ENCODE results near the gene CHST10. TPM values are rescaled to one million over a fixed set of nuclear protein-coding genes. Genes with fewer than 3 reads are reported as not detected.
A peak's percentile ranks its signal among the peaks of the same experiment; 100 is the strongest.

CHST10 gene
- total and polyA plus RNA-seq, 10 of the 15 experiments (the other 5 are each of a cell fraction or from before 2014, with no cell fraction given) = 2.0 to 22.5 (median 15.7) TPM

GRCh38 chr2:100383306-100383705 is 34.2 kb downstream of the CHST10 start (continued):
- no peak for TF ChIP-seq NFYA (IDR thresholded peaks at IDR 0.05; ENCODE audit: borderline replicate concordance, low read depth, low read length)
- no peak for TF ChIP-seq HDGF (IDR thresholded peaks at IDR 0.05)

GRCh38 chr2:100381240-100381639 is 36.2 kb downstream of the CHST10 start:
- Histone ChIP-seq H3K36me3 (ENCODE audit: control insufficient read depth in 2 of 2, insufficient read depth in 2 of 2, low read length in 1 of 2) (no peaks in the 10 kb centered on the region), H3K4me1 (ENCODE audit: control insufficient read depth, insufficient read depth, low read length) (no peaks in the 10 kb centered on the region; the same call in 1 of the 2 replicates), H3K4me2 (ENCODE audit: control insufficient read depth, insufficient read depth) (0 out of 2 replicates have a peak overlapping the region, but pooled peaks have one; percentile 13), H3K4me3 (no peak overlapping the region), H3K9me3 (replicated peaks; ENCODE audit: control insufficient read depth, insufficient read depth, low read length) (no peaks in the 10 kb centered on the region), H2AFZ (ENCODE audit: control insufficient read depth, low read depth, low read length) (peak overlapping the region; percentile 23; the same call in 1 of the 2 replicates), H4K20me1 (ENCODE audit: control insufficient read depth, insufficient read depth) (no peaks in the 10 kb centered on the region), H3K9ac (ENCODE audit: control insufficient read depth, insufficient read depth, low read length) (no peak overlapping the region), H3K27me3 (replicated peaks in 1 of 2; ENCODE audit: control insufficient read depth in 2 of 2, insufficient read depth in 2 of 2, low read length in 1 of 2) (no peaks in the 10 kb centered on the region; a peak in 1 of 4 replicates), H3K27ac (ENCODE audit: control insufficient read depth, insufficient read depth) (no peak overlapping the region), H3K79me2 (ENCODE audit: control insufficient read depth, insufficient read depth, low read length) (no peaks in the 10 kb centered on the region)
- ATAC-seq (peak; percentile 97), DNase-seq (ENCODE audit: low read depth, low spot score) (peak; percentile 60), FAIRE-seq (no peak)
- SMC1A ChIA-PET (ENCODE audit: uncharacterized antibody, unreplicated experiment) = interaction anchor here (0.7 to 6.0 kb wide), 19 partner anchors 10 to 822 kb away, joined by 3 to 89 read pairs (median 4); no protein-coding TSS in a partner anchor
- intact Hi-C loops (cut with micrococcal nuclease; ENCODE audit: unreplicated experiment) = loop anchor here (1.0 to 5.0 kb wide), 2 partner anchors 118 to 824 kb away; no protein-coding TSS in a partner anchor
- WGBS (ENCODE audit: insufficient coverage, insufficient replicate concordance, low lambda C conversion rate, missing lambda C conversion rate) = 3% methylated on average over 4 of the region's 4 CpGs
- CTCF ChIA-PET = interaction anchor here (0.9 to 7.3 kb wide), 32 partner anchors 9 to 822 kb away, joined by 3 to 156 read pairs (median 5); partner anchors contain the start of gene PDCL3
- RAD21 ChIA-PET (ENCODE audit: unreplicated experiment) = interaction anchor here (0.8 to 3.3 kb wide), 11 partner anchors 8 to 824 kb away, joined by 3 to 75 read pairs (median 4); partner anchors contain the start of genes CHST10 and PDCL3
- POLR2A ChIA-PET = interaction anchor here (1.2 to 1.3 kb wide), 2 partner anchors 14 to 35 kb away, joined by 3 to 5 read pairs; no protein-coding TSS in a partner anchor
- in situ Hi-C loops (cut with MboI) = loop anchor here (5.0 to 10.0 kb wide), 2 partner anchors 119 to 816 kb away; no protein-coding TSS in a partner anchor
- no TSS peak for BruUV-seq (replicated peaks)
- TF ChIP-seq SMC3 (IDR thresholded peaks at IDR 0.05; ENCODE audit: borderline replicate concordance, low read length) = peak; percentile 88
- no peak for TF ChIP-seq BMI1 (IDR thresholded peaks at IDR 0.05; ENCODE audit: borderline replicate concordance)
- no peak for TF ChIP-seq NKRF (conservative IDR thresholded peaks at IDR 0.05)
- peak; percentile 87 for TF ChIP-seq SPI1 (IDR thresholded peaks at IDR 0.05; ENCODE audit: borderline replicate concordance, insufficient read depth, low read depth, low read length)
- no peak for TF ChIP-seq CHD1 (IDR thresholded peaks at IDR 0.05; ENCODE audit: low read depth, low read length)
- TF ChIP-seq USF2 (IDR thresholded peaks at IDR 0.05; ENCODE audit: borderline replicate concordance, low read depth, low read length) = no peak
- no peak for TF ChIP-seq ELK1 (IDR thresholded peaks at IDR 0.05; ENCODE audit: low read depth, low read length)
- no peak for TF ChIP-seq MYB (IDR thresholded peaks at IDR 0.05; ENCODE audit: borderline replicate concordance, low read depth, low read length)
- no peak for TF ChIP-seq GABPA (IDR thresholded peaks at IDR 0.05; ENCODE audit: low read depth)
- no peak for TF ChIP-seq MEF2B (IDR thresholded peaks at IDR 0.05; ENCODE audit: partially characterized antibody, poor library complexity, severe bottlenecking)
- no peak for TF ChIP-seq IRF3 (IDR thresholded peaks at IDR 0.05)
- TF ChIP-seq NR2C1 (IDR thresholded peaks at IDR 0.05) = no peak
- TF ChIP-seq RELB (IDR thresholded peaks at IDR 0.05; ENCODE audit: low read depth) = 0 out of 2 replicates have a peak, but pooled peaks have one; percentile 46

Measured in GM12878 (cell line).